ENCODE data around the gene NES.

NES gene

DNA sequence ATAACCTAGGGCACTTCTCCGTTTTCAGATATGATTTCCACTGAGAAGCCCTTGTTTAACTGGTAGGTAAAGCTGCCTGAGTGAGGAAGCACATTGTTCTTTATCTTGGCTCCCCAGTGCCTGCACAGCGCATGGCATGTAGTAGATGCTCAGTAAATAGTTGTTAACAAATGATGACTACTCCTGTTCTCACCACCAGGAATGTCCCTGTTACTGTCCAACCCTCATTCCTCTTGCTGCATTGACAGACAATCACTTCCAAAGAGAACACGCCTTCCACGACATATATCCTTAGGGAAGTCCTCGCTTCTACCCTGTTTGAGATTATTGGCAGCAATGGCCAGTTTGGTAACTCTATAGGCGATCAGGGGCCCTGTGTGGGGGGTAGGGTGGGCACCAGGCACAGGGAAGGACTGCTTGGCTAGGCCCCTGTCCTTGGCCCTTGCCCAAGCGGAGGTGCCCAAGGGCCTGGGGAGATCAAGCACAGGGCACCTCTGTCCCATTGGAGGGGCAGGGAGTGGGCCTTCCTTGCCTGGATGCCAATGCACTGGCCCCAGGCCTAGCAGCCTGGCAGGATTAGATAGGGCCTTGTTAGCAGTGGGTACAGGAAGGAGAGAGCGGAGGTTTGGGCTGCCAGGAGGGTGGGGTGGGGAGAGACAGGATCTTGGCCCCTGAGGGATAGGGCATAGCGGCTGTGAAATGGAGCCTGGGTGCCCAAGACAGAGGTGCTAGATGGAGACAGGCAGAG, 10.2 kb downstream of the NES start:
- no peak overlapping the region for H3K4me3 ChIP-seq (ENCODE audit: low read depth, low read length)
- DNase-seq (ENCODE audit: low read depth) = no peak
- TF ChIP-seq CTCF (conservative IDR thresholded peaks at IDR 0.05; ENCODE audit: low read depth, low read length) = no peak

DNA sequence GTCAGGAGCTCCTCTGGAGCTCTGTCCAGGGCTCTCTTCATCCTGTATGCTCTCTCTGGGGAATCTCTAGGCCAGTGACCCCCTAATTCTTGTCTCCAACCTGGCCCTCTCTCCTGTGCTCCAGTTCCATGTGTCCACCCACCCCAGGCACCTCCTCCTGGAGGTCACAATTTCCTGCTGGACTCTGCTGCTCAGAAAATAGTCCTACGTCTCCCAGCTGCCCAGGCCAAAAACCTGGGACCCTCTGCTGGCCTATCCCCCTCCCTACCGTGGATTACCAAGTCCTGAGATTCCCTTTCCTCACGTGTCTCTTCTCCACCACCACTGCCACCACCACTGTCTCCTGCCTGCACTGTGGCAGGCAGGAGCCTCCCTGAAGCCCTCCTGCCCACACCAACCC, 11.7 kb downstream of the NES start:
- no peak for DNase-seq (ENCODE audit: low read depth)

DNA sequence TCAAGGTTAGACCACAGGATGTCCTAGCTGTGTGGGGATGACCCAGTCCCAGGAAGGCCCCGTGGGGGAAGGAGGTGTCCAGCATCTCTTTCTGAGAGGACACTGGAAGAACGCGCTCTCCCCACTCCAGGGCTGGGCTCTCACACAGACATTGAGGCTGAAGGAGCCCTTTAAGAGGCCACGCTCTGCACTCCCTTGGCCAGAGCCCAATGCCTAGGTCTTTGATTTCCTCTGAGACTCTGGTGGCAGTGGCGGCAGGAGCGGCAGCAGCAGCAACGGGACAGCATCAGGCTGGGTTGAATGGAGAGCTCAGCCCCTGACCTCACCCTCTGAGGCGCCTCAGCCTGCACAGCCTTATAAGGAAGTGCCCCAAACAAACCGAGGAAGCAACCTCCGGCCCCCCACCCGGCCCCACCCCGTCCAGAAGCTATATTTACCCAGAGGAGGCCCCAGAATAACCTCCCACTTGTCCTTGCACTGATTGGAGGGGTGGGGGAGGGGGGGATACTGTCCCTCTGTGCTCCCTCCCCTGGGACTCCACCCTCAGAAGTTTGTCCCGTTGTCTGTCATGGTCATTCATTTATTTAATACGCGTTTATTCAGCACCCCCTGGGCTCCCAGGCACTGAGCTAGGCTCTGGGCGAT, 12.3 kb downstream of the NES start:
- no peak overlapping the region for H3K4me3 ChIP-seq (ENCODE audit: low read depth, low read length)
- TF ChIP-seq CTCF (conservative IDR thresholded peaks at IDR 0.05; ENCODE audit: low read depth, low read length) = no peak
- no peak for DNase-seq (ENCODE audit: low read depth)

More for the DNA sequence above, 11.7 kb downstream of the NES start:
- TF ChIP-seq CTCF (conservative IDR thresholded peaks at IDR 0.05; ENCODE audit: low read depth, low read length) = no peak
- H3K4me3 ChIP-seq (ENCODE audit: low read depth, low read length) = no peak overlapping the region

DNA sequence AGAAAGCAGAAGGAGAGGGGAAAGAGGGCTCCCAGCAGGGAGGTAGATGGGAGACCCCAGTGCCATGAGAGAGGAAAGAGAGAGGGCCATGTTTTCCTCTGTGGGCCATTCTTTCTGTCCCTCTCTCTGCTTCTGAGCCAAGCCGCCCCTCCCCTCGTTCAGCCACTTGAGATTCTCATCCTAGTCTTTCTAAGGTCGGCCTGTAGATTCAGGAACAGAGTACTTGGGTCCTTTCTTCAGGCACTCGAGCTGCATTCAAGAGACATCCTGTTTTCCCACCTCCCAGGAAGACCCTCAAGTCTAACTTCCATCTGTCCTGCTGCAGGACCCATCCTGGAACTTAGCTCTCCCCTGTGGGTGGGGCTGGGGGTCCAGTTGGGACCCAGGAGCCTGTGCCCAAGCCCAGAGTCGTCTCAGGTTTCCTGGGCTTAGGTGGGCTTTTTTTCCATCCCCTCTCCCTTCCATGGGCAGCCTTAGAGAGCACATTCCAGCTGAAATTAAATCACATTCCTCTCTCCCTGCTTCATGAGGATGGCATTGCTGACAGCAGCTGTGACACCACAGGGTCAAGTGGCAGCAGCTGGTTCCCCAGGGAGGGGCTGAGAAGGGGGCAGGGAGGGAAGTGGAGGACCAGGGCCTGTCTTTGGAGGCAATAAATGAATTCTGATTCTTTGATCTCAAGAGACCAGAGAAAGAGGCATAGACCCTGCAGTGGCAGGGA, 13.0 kb downstream of the NES start:
- peak; percentile 30 for DNase-seq (ENCODE audit: low read depth)
- TF ChIP-seq CTCF (conservative IDR thresholded peaks at IDR 0.05; ENCODE audit: low read depth, low read length) = no peak
- no peak overlapping the region for H3K4me3 ChIP-seq (ENCODE audit: low read depth, low read length)

DNA sequence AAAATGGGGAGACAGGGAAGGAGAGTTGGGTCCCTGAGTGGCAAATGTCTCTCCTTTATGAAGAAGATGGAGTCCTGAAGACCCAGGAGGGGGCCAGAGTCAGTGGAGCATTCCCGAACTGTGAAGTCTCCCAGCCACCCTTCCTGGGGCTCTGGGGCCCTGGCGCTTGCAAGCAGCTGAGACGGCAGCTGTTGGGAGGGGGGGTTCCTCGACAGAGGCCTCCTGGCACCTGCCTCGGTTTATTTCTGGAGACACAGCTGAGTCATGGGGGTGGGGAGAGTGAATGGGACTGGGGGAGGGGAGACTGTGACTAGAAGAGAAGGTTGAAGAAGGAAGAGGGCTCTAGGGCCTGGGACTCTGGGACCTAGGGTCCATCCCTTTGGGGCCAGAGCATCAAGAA, 14.0 kb downstream of the NES start:
- DNase-seq (ENCODE audit: low read depth) = peak; percentile 32
- TF ChIP-seq CTCF (conservative IDR thresholded peaks at IDR 0.05; ENCODE audit: low read depth, low read length) = no peak
- no peak overlapping the region for H3K4me3 ChIP-seq (ENCODE audit: low read depth, low read length)

DNA sequence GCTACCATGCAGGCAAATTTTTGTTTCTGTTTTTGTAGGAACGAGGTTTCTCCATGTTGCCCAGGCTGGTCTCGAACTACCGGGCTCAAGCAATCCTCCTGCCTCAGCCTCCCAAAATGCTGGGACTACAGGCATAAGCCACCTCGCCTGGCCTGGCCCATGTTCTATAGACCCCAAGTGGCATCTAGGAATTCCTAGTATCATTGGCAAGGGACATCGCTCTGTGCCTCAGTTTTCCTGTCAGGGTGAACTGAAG, 14.5 kb downstream of the NES start:
- DNase-seq (ENCODE audit: low read depth) = no peak
- no peak overlapping the region for H3K4me3 ChIP-seq (ENCODE audit: low read depth, low read length)
- no peak for TF ChIP-seq CTCF (conservative IDR thresholded peaks at IDR 0.05; ENCODE audit: low read depth, low read length)
